Measurements from ENCODE around the gene NLRP7. TPM values are rescaled to one million over a fixed set of nuclear protein-coding genes. Genes with fewer than 3 reads are reported as not detected.
"Not testable (repeated sequence)": the region's sequence is repeated elsewhere in the genome, so short reads cannot be mapped to it uniquely, and the experiment has no call there.

Gene NLRP7
- 1 to 10 TPM; 1.1 to 1.2 TPM for total RNA-seq

DNA sequence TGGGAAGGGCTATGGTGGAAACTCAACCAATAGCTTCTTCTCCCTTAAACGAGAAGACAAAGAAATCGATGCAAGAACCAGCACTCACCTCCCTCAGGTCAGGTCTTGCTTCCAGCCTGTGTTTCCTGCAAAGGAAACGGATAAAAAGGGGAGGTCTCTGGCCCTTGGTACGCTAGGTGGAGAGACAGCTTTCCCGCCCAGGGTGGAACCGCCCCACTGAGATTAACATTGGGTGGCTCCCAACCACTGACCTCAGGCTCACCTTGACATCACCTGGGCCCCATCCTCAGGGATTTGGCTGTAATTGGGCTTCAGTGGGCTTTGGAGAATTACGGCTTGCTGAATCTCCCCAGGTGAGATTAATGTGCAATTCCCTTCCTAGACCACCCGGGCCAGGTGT lies at the start of gene NLRP7:
Gene NLRP7 (minus strand): TSS at position 150 of the 400 bp plus-strand sequence.
- H3K9me3 Mint-ChIP-seq = no peaks in the 10 kb centered on the region
- H3K4me1 Mint-ChIP-seq (ENCODE audit: low read depth in 2 of 2) = peaks cover 11 to 17% of the 10 kb centered on the region in 2 donors
- no peaks in the 10 kb centered on the region for H3K27me3 Mint-ChIP-seq
- no peak within 1 kb of the TSS for H3K27ac Mint-ChIP-seq
- ATAC-seq (no peak), DNase-seq (ENCODE audit: low spot score) (no peak)
- H3K4me3 Mint-ChIP-seq = no peak within 1 kb of the TSS
- no peaks in the 10 kb centered on the region for H3K36me3 Mint-ChIP-seq

DNA sequence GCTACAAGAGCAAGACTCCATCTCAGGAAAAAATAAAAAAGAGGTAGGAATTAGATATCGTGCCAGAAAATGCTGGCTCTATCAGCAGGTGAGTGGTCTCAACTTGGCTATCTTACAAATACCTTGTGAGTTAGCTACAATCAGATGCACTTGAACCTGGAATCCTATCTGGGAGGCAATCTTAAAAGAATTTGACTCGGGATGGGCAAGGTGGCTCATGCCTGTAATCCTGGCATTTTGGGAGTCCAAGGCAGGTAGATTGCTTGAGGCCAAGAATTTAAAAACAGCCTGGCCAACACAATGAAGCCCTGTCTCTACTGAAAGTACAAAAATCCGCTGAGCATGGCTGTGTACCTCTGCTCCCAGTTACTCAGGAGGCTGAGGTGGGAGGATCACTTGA lies 48.2 kb upstream of the NLRP7 start:
- Mint-ChIP-seq H3K4me1 (ENCODE audit: low read depth in 2 of 2) (peaks cover 8 to 13% of the 10 kb centered on the region in 2 donors), H3K27me3 (no peaks in the 10 kb centered on the region), H3K4me3 (no peak overlapping the region), H3K27ac (no peak overlapping the region), H3K36me3 (peaks cover 21% of the 10 kb centered on the region), H3K9me3 (no peaks in the 10 kb centered on the region)
- ATAC-seq = no peak
- DNase-seq (ENCODE audit: low spot score) = no peak

DNA sequence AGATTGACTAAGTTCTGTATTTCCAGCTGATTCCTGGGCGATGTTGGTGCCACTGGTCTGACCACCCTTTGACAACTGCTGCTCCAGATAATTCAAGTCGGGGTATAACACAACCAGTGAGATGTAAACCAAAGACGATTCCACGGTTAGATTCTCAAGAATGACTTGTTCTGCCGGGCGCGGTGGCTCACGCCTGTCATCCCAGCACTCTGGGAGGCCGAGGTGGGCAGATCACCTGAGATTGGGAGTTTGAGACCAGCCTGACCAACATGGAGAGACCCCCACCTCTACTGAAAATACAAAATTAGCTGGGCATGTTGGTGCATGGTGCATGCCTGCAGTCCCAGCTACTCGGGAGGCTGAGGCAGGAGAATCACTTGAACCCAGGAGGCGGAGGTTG lies 42.2 kb upstream of the NLRP7 start:
- H3K27me3 Mint-ChIP-seq, ATAC-seq: not testable (repeated sequence)
- H3K36me3 Mint-ChIP-seq = peaks cover 36% of the 10 kb centered on the region

DNA sequence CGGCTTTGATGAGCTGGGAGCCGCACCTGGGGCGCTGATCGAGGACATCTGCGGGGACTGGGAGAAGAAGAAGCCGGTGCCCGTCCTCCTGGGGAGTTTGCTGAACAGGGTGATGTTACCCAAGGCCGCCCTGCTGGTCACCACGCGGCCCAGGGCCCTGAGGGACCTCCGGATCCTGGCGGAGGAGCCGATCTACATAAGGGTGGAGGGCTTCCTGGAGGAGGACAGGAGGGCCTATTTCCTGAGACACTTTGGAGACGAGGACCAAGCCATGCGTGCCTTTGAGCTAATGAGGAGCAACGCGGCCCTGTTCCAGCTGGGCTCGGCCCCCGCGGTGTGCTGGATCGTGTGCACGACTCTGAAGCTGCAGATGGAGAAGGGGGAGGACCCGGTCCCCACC lies 35.2 kb upstream of the NLRP7 start:
- not testable (repeated sequence) for H3K27me3 Mint-ChIP-seq

More for the DNA sequence above, 42.2 kb upstream of the NLRP7 start:
- not testable (repeated sequence) for H3K4me3 Mint-ChIP-seq; DNase-seq (ENCODE audit: low spot score); H3K27ac Mint-ChIP-seq; H3K9me3 Mint-ChIP-seq
- peaks cover 8 to 17% of the 10 kb centered on the region in 2 donors for H3K4me1 Mint-ChIP-seq (ENCODE audit: low read depth in 2 of 2)

DNA sequence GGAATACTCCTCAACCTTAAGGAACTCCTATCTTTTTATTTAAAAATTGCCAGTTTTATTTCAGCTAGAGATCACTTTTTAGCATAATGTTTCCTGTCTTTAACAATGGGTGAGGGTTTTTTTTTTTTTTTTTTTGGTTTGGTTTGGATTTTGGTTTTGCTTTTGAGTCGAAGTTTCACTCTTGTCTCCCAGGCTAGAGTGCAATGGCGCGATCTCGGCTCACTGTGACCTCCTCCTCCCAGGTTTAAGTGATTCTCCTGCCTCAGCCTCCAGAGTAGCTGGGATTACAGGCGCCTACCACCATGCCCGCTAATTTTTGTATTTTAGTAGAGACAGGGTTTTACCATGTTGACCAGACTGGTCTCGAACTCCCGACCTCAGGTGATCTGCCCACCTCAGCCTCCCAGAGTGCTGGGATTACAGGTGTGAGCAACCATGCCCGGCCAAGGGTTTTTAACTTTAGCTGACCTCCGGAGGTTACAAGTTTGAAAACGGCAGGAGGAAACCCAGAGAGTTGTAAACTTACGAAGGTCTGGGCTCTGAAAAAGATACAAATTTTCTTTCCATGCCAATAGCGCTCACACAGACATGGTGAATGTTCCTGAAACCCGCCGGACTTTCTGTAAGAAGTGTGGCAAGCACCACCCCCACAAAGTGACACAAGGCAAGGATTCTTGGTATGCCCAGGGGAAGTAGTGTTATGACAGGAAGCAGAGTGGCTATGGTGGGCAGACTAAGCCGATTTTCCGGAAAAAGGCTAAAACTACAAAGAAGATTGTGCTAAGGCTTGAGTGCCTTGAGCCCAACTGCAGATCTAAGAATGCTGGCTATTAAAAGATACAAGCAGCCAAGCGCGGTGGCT lies 26.1 kb upstream of the NLRP7 start:
- peak overlapping the region; percentile 90 for H3K4me3 Mint-ChIP-seq
- peak; percentile 94 to 95 for ATAC-seq
- H3K4me1 Mint-ChIP-seq (ENCODE audit: low read depth in 2 of 2) = peaks cover 16 to 24% of the 10 kb centered on the region in 2 donors
- not testable (repeated sequence) for H3K36me3 Mint-ChIP-seq, H3K27me3 Mint-ChIP-seq, H3K9me3 Mint-ChIP-seq
- peak overlapping the region; percentile 97 to 98 for H3K27ac Mint-ChIP-seq
- DNase-seq (ENCODE audit: low spot score) = peak; percentile 90

More for the DNA sequence above, 35.2 kb upstream of the NLRP7 start:
- DNase-seq (ENCODE audit: low spot score); H3K27ac Mint-ChIP-seq; H3K9me3 Mint-ChIP-seq; H3K4me3 Mint-ChIP-seq; H3K4me1 Mint-ChIP-seq (ENCODE audit: low read depth in 2 of 2); ATAC-seq: not testable (repeated sequence)
- peaks cover 13% of the 10 kb centered on the region for H3K36me3 Mint-ChIP-seq

DNA sequence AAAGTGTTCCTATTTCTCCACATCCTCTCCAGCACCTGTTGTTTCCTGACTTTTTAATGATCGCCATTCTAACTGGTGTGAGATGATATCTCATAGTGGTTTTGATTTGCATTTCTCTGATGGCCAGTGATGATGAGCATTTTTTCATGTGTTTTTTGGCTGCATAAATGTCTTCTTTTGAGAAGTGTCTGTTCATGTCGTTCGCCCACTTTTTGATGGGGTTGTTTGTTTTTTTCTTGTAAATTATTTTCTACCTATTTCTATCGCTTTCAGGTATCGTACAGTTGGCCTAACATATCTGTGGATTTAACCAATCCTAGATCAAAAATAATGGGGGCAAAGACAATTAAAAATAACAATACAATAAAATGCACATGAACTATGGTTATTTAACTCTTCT lies 24.1 kb upstream of the NLRP7 start:
- H3K36me3 Mint-ChIP-seq; DNase-seq (ENCODE audit: low spot score); H3K9me3 Mint-ChIP-seq; H3K27me3 Mint-ChIP-seq; ATAC-seq; H3K4me3 Mint-ChIP-seq: not testable (repeated sequence)
- peak overlapping the region; percentile 97 to 98 for H3K27ac Mint-ChIP-seq
- H3K4me1 Mint-ChIP-seq (ENCODE audit: low read depth in 2 of 2) = peaks cover 16 to 22% of the 10 kb centered on the region in 2 donors

DNA sequence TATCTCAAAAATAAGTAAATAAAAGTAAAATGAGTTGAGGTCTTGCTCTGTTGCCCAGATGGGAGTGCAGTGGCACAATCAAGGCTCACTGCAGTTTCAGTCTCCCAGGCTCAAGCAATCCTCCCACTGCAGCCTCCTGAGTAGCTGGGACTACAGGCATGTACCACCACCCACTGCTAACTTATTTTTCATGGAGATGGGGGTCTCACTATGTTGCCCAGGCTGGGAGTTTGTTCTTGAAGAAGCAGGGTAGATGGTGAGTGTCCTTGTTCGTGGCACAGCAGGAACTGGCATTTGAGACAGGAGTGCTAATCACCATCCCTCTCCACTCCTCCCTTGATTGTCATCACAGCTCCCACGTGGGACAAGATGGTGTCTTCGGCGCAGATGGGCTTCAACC lies 22.3 kb upstream of the NLRP7 start:
- Mint-ChIP-seq H3K4me3 (no peak overlapping the region), H3K9me3 (no peaks in the 10 kb centered on the region), H3K36me3 (no peaks in the 10 kb centered on the region), H3K27ac (peak overlapping the region in 1 of 2 donors; percentile 87), H3K27me3 (no peaks in the 10 kb centered on the region), H3K4me1 (ENCODE audit: low read depth in 2 of 2) (peaks cover 16 to 21% of the 10 kb centered on the region in 2 donors)
- ATAC-seq = no peak
- no peak for DNase-seq (ENCODE audit: low spot score)

DNA sequence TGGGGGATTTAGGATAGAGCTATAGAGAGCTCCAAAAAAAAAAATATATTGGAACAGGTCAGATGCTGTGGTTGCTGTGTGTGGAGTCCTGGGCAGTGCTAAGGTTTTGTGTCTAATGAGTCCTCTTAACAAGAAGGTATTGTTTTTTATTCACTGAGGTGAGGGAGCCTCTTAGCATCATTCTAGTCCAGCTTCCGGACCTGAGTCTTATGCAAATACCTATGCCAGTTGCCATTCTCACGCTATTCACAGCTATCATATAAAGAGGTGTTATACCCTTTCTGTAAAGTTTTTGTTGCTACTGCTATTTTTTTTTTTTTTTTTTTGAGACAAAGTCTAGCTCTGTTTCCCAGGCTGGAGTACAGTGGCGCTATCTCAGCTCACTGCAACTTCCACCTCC lies 20.3 kb upstream of the NLRP7 start:
- Mint-ChIP-seq H3K27ac (peak overlapping the region in 1 of 2 donors; percentile 74), H3K36me3 (no peaks in the 10 kb centered on the region), H3K4me3 (no peak overlapping the region), H3K27me3 (no peaks in the 10 kb centered on the region), H3K9me3 (no peaks in the 10 kb centered on the region), H3K4me1 (ENCODE audit: low read depth in 2 of 2) (peaks cover 0 to 6% of the 10 kb centered on the region in 2 donors)
- DNase-seq (ENCODE audit: low spot score) (no peak), ATAC-seq (no peak)

DNA sequence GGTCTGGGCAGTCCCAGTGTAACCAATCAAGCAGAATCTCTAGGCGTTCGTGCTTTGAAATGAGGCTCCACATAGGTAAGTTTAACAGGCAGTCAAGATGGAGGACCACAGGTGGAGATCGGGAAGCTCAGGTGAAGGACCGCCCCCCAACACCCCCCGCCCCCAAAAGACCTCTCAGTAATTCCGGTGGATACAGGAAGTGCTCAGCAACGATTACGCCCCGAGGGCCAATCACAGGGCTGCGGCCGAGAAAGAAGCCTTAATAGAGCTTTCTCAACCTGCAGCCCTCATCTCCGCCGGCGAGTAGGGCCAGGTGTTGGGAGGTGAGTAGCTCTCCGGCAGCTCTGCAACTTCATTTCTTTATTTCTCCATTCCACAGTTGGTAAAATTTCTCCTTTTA lies 17.7 kb upstream of the NLRP7 start:
- not testable (repeated sequence) for H3K4me1 Mint-ChIP-seq (ENCODE audit: low read depth in 2 of 2); H3K4me3 Mint-ChIP-seq; H3K36me3 Mint-ChIP-seq; H3K27ac Mint-ChIP-seq; H3K27me3 Mint-ChIP-seq; H3K9me3 Mint-ChIP-seq; DNase-seq (ENCODE audit: low spot score)
- peak in 1 of 2 donors; percentile 72 for ATAC-seq

DNA sequence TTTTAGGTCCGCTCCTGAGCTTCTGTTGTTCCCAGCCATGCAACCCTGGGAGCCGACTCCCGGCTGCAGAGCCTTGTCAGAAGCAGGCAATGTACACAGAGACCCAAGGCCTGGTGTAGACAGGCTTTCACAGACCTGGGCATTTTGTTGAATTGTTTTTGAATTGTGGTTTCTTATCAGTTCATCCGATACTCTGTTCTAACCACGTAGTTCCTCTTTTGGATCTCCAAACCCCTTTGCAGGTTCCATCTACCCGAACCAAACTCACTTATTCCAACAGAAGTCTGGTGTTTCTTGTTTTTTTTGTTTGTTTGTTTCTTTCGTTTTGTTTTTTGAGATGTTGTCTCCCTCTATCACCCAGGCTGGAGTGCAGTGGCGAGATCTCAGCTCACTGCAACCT lies 12.5 kb upstream of the NLRP7 start:
- Mint-ChIP-seq H3K36me3 (no peaks in the 10 kb centered on the region), H3K27me3 (no peaks in the 10 kb centered on the region), H3K4me1 (ENCODE audit: low read depth in 2 of 2) (peaks cover 6 to 13% of the 10 kb centered on the region in 2 donors), H3K27ac (peak overlapping the region; percentile 35 to 57), H3K4me3 (peak overlapping the region; percentile 45), H3K9me3 (no peaks in the 10 kb centered on the region)
- no peak for DNase-seq (ENCODE audit: low spot score)
- ATAC-seq = no peak

DNA sequence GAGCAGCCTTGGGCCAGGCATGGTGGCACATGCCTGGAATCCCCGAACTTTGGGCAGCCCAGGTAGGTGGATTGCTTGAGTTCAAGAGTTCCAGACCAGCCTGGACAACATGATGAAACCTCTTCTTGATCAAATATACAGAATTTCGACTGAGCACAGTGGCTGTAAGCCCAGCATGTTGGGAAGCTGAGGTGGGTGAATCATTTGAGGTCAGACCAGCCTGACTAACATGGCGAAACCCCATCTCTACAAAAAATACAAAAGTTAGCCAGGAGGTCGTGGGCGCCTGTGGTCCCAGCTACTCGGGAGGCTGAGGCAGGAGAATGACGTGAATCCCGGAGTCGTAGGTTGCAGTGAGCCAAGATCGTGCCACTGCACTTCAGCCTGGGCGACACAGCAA lies 8.0 kb upstream of the NLRP7 start:
- Mint-ChIP-seq H3K36me3 (no peaks in the 10 kb centered on the region), H3K4me3 (no peak overlapping the region), H3K27me3 (no peaks in the 10 kb centered on the region), H3K27ac (peak overlapping the region in 1 of 2 donors; percentile 53), H3K4me1 (ENCODE audit: low read depth in 2 of 2) (peaks cover 17 to 23% of the 10 kb centered on the region in 2 donors), H3K9me3 (no peaks in the 10 kb centered on the region)
- ATAC-seq (peak in 1 of 2 donors; percentile 47), DNase-seq (ENCODE audit: low spot score) (no peak)

DNA sequence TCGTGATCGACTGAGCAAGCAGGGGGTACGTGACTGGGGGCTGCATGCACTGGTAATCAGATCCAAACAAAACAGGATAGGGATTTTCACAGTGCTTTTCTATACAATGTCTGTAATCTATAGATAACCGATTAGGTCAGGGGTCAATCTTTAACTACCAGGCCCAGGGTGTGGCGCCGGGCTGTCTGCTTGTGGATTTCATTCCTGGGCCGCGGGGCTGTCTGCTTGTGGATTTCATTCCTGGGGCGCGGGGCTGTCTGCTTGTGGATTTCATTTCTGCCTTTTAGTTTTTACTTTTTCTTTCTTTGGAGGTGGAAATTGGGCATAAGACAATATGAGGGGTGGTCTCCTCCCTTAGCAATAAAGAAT lies 6.0 kb upstream of the NLRP7 start:
- ATAC-seq; H3K9me3 Mint-ChIP-seq; H3K27me3 Mint-ChIP-seq; H3K36me3 Mint-ChIP-seq; DNase-seq (ENCODE audit: low spot score): not testable (repeated sequence)
- Mint-ChIP-seq H3K4me3 (peak overlapping the region; percentile 47), H3K27ac (peak overlapping the region; percentile 49 to 53), H3K4me1 (ENCODE audit: low read depth in 2 of 2) (peaks cover 19 to 20% of the 10 kb centered on the region in 2 donors)

DNA sequence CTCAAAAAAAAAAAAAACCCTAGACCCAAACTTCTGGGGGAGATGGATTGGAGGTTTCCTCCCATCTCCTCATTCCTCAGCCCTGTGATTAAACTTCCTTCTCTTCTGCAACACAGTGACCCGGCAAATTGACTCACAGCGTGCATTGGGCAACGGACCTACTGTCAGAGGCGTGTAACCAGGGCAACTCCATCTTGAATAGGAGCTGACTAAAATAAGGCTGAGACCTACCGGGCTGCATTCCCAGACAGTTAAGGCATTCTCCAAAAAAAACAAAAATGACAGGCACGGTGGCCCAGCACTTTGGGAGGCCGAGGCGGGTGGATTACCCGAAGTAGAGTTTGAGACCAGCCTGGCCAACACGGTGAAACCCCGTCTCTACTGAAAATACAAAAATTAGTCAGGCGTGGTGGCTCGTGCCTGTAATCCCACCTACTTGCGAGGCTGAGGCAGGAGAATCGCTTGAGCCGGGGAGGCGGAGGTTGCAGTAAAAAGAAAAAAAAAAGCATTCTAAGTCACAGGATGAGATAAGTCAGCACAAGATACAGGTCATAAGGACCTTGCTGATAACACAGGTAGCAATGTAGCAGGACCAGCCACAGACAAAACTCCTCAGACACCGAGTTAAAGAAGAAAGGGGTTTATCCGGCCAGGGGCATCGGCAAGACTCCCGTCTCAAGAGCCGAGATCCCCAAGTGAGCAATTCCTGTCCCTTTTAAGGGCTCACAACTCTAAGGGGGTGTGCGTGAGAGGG lies 5.4 kb upstream of the NLRP7 start:
- Mint-ChIP-seq H3K27ac (peak overlapping the region; percentile 49 to 53), H3K27me3 (no peaks in the 10 kb centered on the region), H3K4me1 (ENCODE audit: low read depth in 2 of 2) (peaks cover 19 to 20% of the 10 kb centered on the region in 2 donors), H3K36me3 (no peaks in the 10 kb centered on the region), H3K4me3 (peak overlapping the region; percentile 47), H3K9me3 (no peaks in the 10 kb centered on the region)
- ATAC-seq (no peak), DNase-seq (ENCODE audit: low spot score) (no peak)

DNA sequence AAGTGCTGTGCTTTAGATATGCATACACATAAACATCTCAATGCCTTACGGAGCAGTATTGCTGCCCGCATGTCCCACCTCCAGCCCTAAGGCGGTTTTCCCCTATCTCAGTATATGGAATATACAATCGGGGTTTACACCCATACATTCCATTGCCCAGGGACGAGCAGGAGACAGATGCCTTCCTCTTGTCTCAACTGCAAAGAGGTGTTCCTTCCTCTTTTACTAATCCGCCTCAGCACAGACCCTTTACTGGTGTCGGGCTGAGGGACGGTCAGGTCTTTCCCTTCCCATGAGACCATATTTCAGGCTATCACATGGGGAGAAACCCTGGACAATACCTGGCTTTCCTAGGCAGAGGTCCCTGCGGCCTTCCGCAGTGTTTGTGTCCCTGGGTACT lies 3.2 kb upstream of the NLRP7 start:
- not testable (repeated sequence) for ATAC-seq; DNase-seq (ENCODE audit: low spot score); H3K27me3 Mint-ChIP-seq; H3K36me3 Mint-ChIP-seq; H3K9me3 Mint-ChIP-seq
- peak overlapping the region; percentile 62 to 88 for H3K27ac Mint-ChIP-seq
- peaks cover 19 to 20% of the 10 kb centered on the region in 2 donors for H3K4me1 Mint-ChIP-seq (ENCODE audit: low read depth in 2 of 2)
- H3K4me3 Mint-ChIP-seq = peak overlapping the region; percentile 16

Data from natural killer cell treated with Interleukin-12 subunit alpha and Interleukin-12 subunit beta and Interleukin-15 and Interleukin-18, amount 100 ng/mL, for 72 hours (primary cell).